Kidney (tissue), 14 donors: ENCODE measurements around the gene HIBADH. TPM values are rescaled to one million over a fixed set of nuclear protein-coding genes. Genes with fewer than 3 reads are reported as not detected.
A peak's percentile ranks its signal among the peaks of the same experiment; 100 is the strongest.

Source experiments
- DNase-seq, 5 donors: peaks; one replicate each; pipeline ENCODE4 v3.0.0-alpha.2; 2013 to 2020
- FAIRE-seq: peaks from 2 replicates; lab custom pipeline; 2012; peaks lifted over from hg19 to GRCh38; lab: Jason Lieb, UNC
- H3K27ac ChIP-seq, 2 donors: one replicate each; pipeline ENCODE4 v1.7.0; 2013; ENCODE audit warnings: low read depth in 2 of 2, low read length in 2 of 2, inconsistent platforms in 1 of 2
- H3K27me3 ChIP-seq: one replicate; pipeline ENCODE4 v1.7.1; 2013; ENCODE audit warnings: low read length, inconsistent platforms; ENCODE audit not compliant: control insufficient read depth, insufficient read depth
- H3K36me3 ChIP-seq, 3 donors: one replicate each; pipeline versions ENCODE4 v1.7.0 to v1.7.1; 2013; ENCODE audit warnings: low read length in 3 of 3, control low read depth in 1 of 3, inconsistent platforms in 1 of 3; ENCODE audit not compliant: insufficient read depth in 3 of 3, control insufficient read depth in 2 of 3
- H3K4me1 ChIP-seq, 3 donors: one replicate each; pipeline versions ENCODE4 v1.7.0 to v1.7.1; 2013; ENCODE audit warnings: low read length in 3 of 3, inconsistent platforms in 1 of 3, low read depth in 1 of 3; ENCODE audit not compliant: control insufficient read depth in 2 of 3, insufficient read depth in 2 of 3
- H3K4me3 ChIP-seq, 3 donors: one replicate each; pipeline versions ENCODE4 v1.7.0 to v1.8.1; 2013; ENCODE audit warnings: low read length in 3 of 3, control low read depth in 1 of 3, inconsistent platforms in 1 of 3
- H3K9ac ChIP-seq, 3 donors: one replicate each; pipeline versions ENCODE4 v1.7.0 to v1.7.1; 2013; ENCODE audit warnings: low read length in 3 of 3, control low read depth in 1 of 3, inconsistent platforms in 1 of 3
- H3K9me3 ChIP-seq, 3 donors: one replicate each; pipeline versions ENCODE4 v1.7.0 to v1.7.1; 2013; ENCODE audit warnings: low read length in 3 of 3, control low read depth in 1 of 3, inconsistent platforms in 1 of 3; ENCODE audit not compliant: control insufficient read depth in 2 of 3, insufficient read depth in 1 of 3
- intact Hi-C: fragments of 100-400 bp; cut with DNase I; formaldehyde crosslinking; loops from one replicate; pipeline ENCODE4 v1.11.1; 2022
- polyA plus RNA-seq: library from polyadenylated mRNA; stranded (reverse); fragments of 350-450 nt; fragmentation: Illumina TruSeq; extraction: RNeasy Lipid Tissue Mini Kit (QIAGEN cat#74804); gene quantifications from one replicate; pipeline ENCODE4 v1.2.3, GENCODE V29; 2014; ENCODE audit warnings: low read depth, low replicate concordance; ENCODE audit not compliant: insufficient read depth
- total RNA-seq: library from RNA; stranded (reverse); fragmentation: NEBNext Ultra II Directional; extraction: Animal tissue kit (Norgen Biotek cat#: 25700); gene quantifications from one replicate; pipeline ENCODE4 v1.2.1, GENCODE V29; 2021
- TF ChIP-seq, protein P1 (sequence below): IDR thresholded peaks from 3 replicates; pipeline ENCODE4 v1.5.1; 2012; ENCODE audit warnings: mild to moderate bottlenecking, moderate library complexity, borderline replicate concordance; ENCODE audit not compliant: insufficient read depth; ENCODE audit errors: extremely low read depth
- donor health status: control.
- donor health status: control.
- donor health status: control.
- donor health status: control.
- donor health status: control.
- donor health status: DM: yes; HTN: yes; CAD: no.
- donor health status: Normal renal cell carcinoma (clear cell type).

Gene HIBADH
- total and polyA plus RNA-seq, 2 donors from 2014 or later: 42.6 to 160 TPM

DNA sequence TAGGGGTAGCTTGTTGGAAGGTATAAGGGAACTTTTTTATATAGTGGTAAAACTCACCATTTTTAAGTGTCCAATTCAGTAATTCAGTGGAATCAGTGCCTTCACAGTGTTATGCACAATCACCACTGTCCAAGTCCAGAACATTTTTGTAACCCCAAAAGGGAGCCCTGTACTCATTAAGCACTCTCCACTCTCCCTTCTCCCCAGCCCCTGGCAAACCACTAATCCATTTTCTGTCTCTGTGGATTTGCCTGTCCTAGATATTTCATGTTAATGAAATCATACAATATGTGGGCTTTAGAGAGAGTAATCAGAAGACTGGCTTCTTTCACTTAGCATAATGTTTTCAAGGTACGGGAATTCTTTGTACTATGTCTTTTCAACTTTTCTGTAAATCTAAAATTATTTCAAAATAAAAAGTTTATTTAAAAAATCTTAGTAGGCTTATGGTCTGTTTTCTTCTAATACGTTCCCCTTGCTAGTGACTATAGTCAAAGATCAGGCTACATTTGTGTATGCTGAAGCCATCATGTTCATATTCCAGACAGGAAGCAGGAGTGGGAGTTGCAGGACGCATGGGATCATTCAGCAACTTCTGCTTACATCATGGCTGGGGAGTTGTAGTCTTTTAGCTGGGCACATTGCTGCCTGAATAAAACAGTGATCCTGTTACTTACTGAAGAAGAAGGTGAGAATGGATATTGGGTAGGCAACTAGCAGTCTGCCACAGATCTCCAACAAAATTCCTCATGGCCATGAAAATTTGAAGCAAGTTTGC, 41.9 kb upstream of the HIBADH start:
- Histone ChIP-seq H3K27me3 (no peaks in the 10 kb centered on the region), H3K4me3 (no peak overlapping the region), H3K9ac (no peak overlapping the region), H3K9me3 (no peaks in the 10 kb centered on the region), H3K36me3 (no peaks in the 10 kb centered on the region), H3K4me1 (no peaks in the 10 kb centered on the region), H3K27ac (no peak overlapping the region)
- TF ChIP-seq, protein P1, sequence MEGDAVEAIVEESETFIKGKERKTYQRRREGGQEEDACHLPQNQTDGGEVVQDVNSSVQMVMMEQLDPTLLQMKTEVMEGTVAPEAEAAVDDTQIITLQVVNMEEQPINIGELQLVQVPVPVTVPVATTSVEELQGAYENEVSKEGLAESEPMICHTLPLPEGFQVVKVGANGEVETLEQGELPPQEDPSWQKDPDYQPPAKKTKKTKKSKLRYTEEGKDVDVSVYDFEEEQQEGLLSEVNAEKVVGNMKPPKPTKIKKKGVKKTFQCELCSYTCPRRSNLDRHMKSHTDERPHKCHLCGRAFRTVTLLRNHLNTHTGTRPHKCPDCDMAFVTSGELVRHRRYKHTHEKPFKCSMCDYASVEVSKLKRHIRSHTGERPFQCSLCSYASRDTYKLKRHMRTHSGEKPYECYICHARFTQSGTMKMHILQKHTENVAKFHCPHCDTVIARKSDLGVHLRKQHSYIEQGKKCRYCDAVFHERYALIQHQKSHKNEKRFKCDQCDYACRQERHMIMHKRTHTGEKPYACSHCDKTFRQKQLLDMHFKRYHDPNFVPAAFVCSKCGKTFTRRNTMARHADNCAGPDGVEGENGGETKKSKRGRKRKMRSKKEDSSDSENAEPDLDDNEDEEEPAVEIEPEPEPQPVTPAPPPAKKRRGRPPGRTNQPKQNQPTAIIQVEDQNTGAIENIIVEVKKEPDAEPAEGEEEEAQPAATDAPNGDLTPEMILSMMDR: no peak
- no peak for FAIRE-seq
- intact Hi-C loops: no loop called here
- peak in 1 of 5 donors; percentile 7 for DNase-seq

DNA sequence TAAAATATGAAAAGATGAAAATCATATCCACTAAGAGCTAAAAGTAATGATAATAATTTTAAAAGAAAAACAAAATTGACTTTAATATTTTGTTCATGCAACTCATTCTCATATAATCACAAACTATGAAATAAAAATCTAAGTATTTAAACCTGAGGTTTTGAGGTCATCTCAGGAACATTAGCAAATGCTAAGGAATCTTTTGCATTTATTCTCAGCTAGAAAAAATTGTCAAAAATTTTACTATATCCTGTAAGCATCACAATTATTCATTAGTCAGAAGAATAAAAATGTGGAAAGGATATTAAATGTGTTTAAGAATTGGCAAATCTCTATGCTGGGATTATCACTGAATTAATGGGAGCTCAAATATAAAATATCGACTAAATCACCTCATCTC, 40.5 kb upstream of the HIBADH start:
- H3K27ac ChIP-seq: no peak overlapping the region
- H3K36me3 ChIP-seq: no peaks in the 10 kb centered on the region
- H3K9ac ChIP-seq: no peak overlapping the region
- intact Hi-C loops: no loop called here
- H3K4me3 ChIP-seq: no peak overlapping the region
- no peak for DNase-seq
- H3K4me1 ChIP-seq: no peaks in the 10 kb centered on the region
- no peak for FAIRE-seq
- H3K9me3 ChIP-seq: no peaks in the 10 kb centered on the region
- no peaks in the 10 kb centered on the region for H3K27me3 ChIP-seq
- TF ChIP-seq, protein P1: no peak

DNA sequence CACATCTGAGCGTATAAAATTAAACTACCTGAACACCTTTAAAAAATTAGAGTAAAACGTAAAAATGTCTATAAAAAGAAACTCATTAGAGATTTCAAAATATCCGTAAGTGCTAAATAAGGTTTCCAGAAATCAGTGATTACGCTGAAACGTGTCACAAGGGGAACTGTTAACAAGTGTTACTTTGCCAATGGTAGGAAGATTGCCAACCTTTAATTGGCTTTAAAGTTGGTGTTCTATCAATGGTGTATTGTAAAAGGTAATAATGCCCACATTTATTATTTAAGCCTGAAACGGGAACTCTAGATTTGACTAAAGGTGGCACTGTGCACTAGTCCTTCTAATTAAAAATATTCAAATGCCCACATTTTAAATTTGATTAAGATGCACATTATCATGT, 37.8 kb upstream of the HIBADH start:
- Histone ChIP-seq H3K9ac (no peak overlapping the region), H3K27ac (no peak overlapping the region), H3K9me3 (no peaks in the 10 kb centered on the region), H3K27me3 (no peaks in the 10 kb centered on the region), H3K36me3 (no peaks in the 10 kb centered on the region), H3K4me3 (no peak overlapping the region), H3K4me1 (no peaks in the 10 kb centered on the region)
- DNase-seq: no peak
- TF ChIP-seq, protein P1: no peak
- intact Hi-C loops: no loop called here
- FAIRE-seq: no peak
